H1 (cell line): Measurements from ENCODE around the gene SPATA33.

Source experiments
- CREB1 ChIP-seq: IDR thresholded peaks from 2 replicates; pipeline ENCODE4 v1.6.1; 2012; ENCODE audit warnings: inconsistent platforms
- EZH2 ChIP-seq: fragments of 200-600 bp; sonication (generic); IDR thresholded peaks from 2 replicates; pipeline ENCODE4 v1.7.1; 2012; ENCODE audit warnings: low read depth, mild to moderate bottlenecking, moderate library complexity, low read length, inconsistent platforms; ENCODE audit not compliant: severe bottlenecking
- FOSL1 ChIP-seq: IDR thresholded peaks from 2 replicates; pipeline ENCODE4 v1.6.1; 2011; ENCODE audit warnings: mild to moderate bottlenecking, low read depth, low read length, moderate library complexity; ENCODE audit not compliant: insufficient read depth
- JUND ChIP-seq: IDR thresholded peaks from 2 replicates; pipeline ENCODE4 v1.6.1; 2011; ENCODE audit warnings: mild to moderate bottlenecking, improper control_type of control experiment, low read length
- RBBP5 ChIP-seq: IDR thresholded peaks from 2 replicates; pipeline ENCODE4 v1.7.1; 2012; ENCODE audit warnings: low read depth, mild to moderate bottlenecking, inconsistent platforms, low read length, moderate library complexity, borderline replicate concordance
- TEAD4 ChIP-seq: IDR thresholded peaks from 2 replicates; pipeline ENCODE4 v1.6.1; 2012; ENCODE audit warnings: low read depth, low read length, inconsistent platforms, mixed read lengths
- YY1 ChIP-seq: IDR thresholded peaks from 2 replicates; pipeline ENCODE4 v1.6.1; 2011; ENCODE audit warnings: low read depth, mild to moderate bottlenecking, low read length
- TF ChIP-seq, protein P1 (sequence below), 3 experiments: IDR thresholded peaks; 1 replicate in 2 of 3; 2 replicates in 1 of 3; pipeline versions ENCODE4 v1.5.1 to v1.6.1; 2011; ENCODE audit warnings: low read length in 3 of 3, mild to moderate bottlenecking in 3 of 3, inconsistent platforms in 2 of 3, low read depth in 1 of 3, moderate library complexity in 1 of 3; ENCODE audit not compliant: insufficient read depth in 1 of 3; ENCODE audit errors: control extremely low read depth in 1 of 3
- TF ChIP-seq, protein P2 (sequence below): IDR thresholded peaks from 2 replicates; pipeline ENCODE4 v1.6.1; 2011; ENCODE audit warnings: low read length, improper control_type of control experiment

DNA sequence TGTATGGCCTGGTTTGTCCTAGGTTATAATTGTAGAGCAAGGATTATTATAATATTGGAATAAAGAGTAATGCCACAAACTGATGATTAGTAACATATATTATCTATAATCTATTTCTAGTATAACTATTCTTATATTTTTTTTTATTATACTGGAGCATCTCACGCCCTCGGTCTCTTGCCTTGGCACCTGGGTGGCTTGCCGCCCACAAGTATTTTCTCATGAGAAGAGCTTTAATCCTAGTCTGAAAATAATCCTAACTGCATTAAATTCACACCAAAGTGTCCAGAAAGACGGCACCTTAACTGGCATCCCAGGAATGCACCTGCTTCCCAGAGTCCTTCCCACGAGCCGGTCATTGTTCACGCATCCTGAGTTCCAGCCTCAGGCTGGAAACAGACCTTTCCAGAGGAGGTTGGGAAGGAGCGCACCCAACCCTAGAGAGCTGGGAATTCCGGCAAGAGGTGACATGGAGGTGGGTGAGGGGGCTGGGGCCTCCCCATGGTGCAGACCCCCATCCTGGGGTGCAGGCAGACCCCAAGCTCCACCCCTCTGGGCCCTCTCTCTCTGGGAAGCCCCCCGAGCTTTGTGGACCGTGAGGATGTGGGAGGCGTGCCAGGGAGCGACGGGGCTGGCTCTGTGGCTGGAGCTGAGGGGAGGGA is 16.0 kb upstream of the SPATA33 start:
- TF ChIP-seq, protein P1, sequence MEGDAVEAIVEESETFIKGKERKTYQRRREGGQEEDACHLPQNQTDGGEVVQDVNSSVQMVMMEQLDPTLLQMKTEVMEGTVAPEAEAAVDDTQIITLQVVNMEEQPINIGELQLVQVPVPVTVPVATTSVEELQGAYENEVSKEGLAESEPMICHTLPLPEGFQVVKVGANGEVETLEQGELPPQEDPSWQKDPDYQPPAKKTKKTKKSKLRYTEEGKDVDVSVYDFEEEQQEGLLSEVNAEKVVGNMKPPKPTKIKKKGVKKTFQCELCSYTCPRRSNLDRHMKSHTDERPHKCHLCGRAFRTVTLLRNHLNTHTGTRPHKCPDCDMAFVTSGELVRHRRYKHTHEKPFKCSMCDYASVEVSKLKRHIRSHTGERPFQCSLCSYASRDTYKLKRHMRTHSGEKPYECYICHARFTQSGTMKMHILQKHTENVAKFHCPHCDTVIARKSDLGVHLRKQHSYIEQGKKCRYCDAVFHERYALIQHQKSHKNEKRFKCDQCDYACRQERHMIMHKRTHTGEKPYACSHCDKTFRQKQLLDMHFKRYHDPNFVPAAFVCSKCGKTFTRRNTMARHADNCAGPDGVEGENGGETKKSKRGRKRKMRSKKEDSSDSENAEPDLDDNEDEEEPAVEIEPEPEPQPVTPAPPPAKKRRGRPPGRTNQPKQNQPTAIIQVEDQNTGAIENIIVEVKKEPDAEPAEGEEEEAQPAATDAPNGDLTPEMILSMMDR (IDR thresholded peaks at IDR 0.05; ENCODE audit: control extremely low read depth in 1 of 3, insufficient read depth in 1 of 3, low read depth in 1 of 3, low read length in 3 of 3): no peak
- no peak for TF ChIP-seq YY1
- TF ChIP-seq TEAD4: peak; percentile 60; the same call in 1 of the 2 replicates
- no peak for TF ChIP-seq JUND
- no peak for TF ChIP-seq FOSL1
- TF ChIP-seq, protein P2, sequence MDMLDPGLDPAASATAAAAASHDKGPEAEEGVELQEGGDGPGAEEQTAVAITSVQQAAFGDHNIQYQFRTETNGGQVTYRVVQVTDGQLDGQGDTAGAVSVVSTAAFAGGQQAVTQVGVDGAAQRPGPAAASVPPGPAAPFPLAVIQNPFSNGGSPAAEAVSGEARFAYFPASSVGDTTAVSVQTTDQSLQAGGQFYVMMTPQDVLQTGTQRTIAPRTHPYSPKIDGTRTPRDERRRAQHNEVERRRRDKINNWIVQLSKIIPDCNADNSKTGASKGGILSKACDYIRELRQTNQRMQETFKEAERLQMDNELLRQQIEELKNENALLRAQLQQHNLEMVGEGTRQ: no peak
- no peak for TF ChIP-seq EZH2
- TF ChIP-seq RBBP5: no peak
- no peak for TF ChIP-seq CREB1
